CD4-positive, alpha-beta T cell (primary cell): ENCODE data around the gene TBC1D14. TPM values are rescaled to one million over a fixed set of nuclear protein-coding genes. Genes with fewer than 3 reads are reported as not detected.

ENCODE experiments used
- ATAC-seq: fragments of 200-7000 bp; cut with Tn5 transposase; one replicate; pipeline ENCODE4 v1.10.0; 2022; ENCODE audit warnings: mild to moderate bottlenecking; ENCODE audit not compliant: poor library complexity
- CTCF ChIA-PET: fragments of 350-600 bp; sonication (Branson Sonifier 250); formaldehyde crosslinking; loops from one replicate; lab custom pipeline; 2021; ENCODE audit warnings: antibody characterized with exemption, inconsistent platforms; lab: Charles Lee
- POLR2A ChIA-PET: fragments of 350-600 bp; sonication (Branson Sonifier 250); formaldehyde crosslinking; loops from one replicate; lab custom pipeline; 2021; ENCODE audit warnings: antibody characterized with exemption, inconsistent platforms; lab: Charles Lee
- DNase-seq, 14 experiments: peaks; one replicate each; pipeline ENCODE4 v3.0.0-alpha.2; 2013 to 2020; ENCODE audit warnings: mixed read lengths in 2 of 14
- H3K27ac ChIP-seq, 2 donors: one replicate each; pipeline versions ENCODE4 v1.5.1 to v1.7.0; 2013; ENCODE audit warnings: low read length in 2 of 2, low read depth in 1 of 2, mild to moderate bottlenecking in 1 of 2
- H3K27me3 ChIP-seq, 2 experiments: 1 replicate in 1 of 2; 2 replicates in 1 of 2; pipeline versions ENCODE4 v1.6.1 to v1.7.0; 2013; ENCODE audit warnings: low read length in 2 of 2, control low read depth in 1 of 2, mild to moderate bottlenecking in 1 of 2, moderate library complexity in 1 of 2; ENCODE audit not compliant: insufficient read depth in 2 of 2, control insufficient read depth in 1 of 2
- H3K36me3 ChIP-seq: one replicate; pipeline ENCODE4 v1.6.1; 2013; ENCODE audit warnings: low read length, control low read depth; ENCODE audit not compliant: insufficient read depth
- H3K4me1 ChIP-seq: one replicate; pipeline ENCODE4 v1.6.1; 2013; ENCODE audit warnings: low read length, control low read depth; ENCODE audit not compliant: insufficient read depth
- H3K4me3 ChIP-seq: one replicate; pipeline ENCODE4 v1.5.1; 2013; ENCODE audit warnings: mild to moderate bottlenecking, low read length, moderate library complexity
- H3K9me3 ChIP-seq, 2 experiments: 1 replicate in 1 of 2; 2 replicates in 1 of 2; pipeline versions ENCODE4 v1.6.1 to v1.7.0; 2013; ENCODE audit warnings: low read length in 2 of 2, mild to moderate bottlenecking in 2 of 2, control low read depth in 1 of 2, moderate library complexity in 1 of 2; ENCODE audit not compliant: control insufficient read depth in 1 of 2, insufficient read depth in 1 of 2
- H3K27ac Mint-ChIP-seq: one replicate; pipeline ENCODE4 v1.8.0; 2020; ENCODE audit warnings: mixed read lengths
- H3K27me3 Mint-ChIP-seq: one replicate; pipeline ENCODE4 v1.8.0; 2021; ENCODE audit warnings: mixed read lengths
- H3K36me3 Mint-ChIP-seq: one replicate; pipeline ENCODE4 v1.8.0; 2021; ENCODE audit warnings: low read depth, mixed read lengths
- H3K4me1 Mint-ChIP-seq: one replicate; pipeline ENCODE4 v1.8.0; 2021; ENCODE audit warnings: low read depth, mixed read lengths
- H3K4me3 Mint-ChIP-seq: one replicate; pipeline ENCODE4 v1.8.0; 2020; ENCODE audit warnings: mild to moderate bottlenecking, mixed read lengths
- H3K9me3 Mint-ChIP-seq: one replicate; pipeline ENCODE4 v1.8.0; 2020; ENCODE audit warnings: mixed read lengths
- intact Hi-C, 2 experiments: fragments of 100-400 bp; cut with DNase I in 1 of 2; cut with micrococcal nuclease in 1 of 2; formaldehyde crosslinking; loops; one replicate each; pipeline versions ENCODE4 v1.15.1 to v1.9.0; 2023 to 2025; cut with DNase I, micrococcal nuclease
- total RNA-seq, 174 experiments: library from RNA in 2 of 174; stranded (reverse) in 2 of 174; gene quantifications; one replicate each; pipeline ENCODE4 v1.2.3 and lab custom pipeline; 2021 to 2026
- TF ChIP-seq, protein P1 (sequence below): fragments of 200-600 bp; IDR thresholded peaks from one replicate; pipeline ENCODE4 v1.8.0; 2022; ENCODE audit warnings: antibody characterized with exemption, mild to moderate bottlenecking

TBC1D14 gene
- total RNA-seq, 2 experiments from 2014 or later: 31.2 to 34.1 TPM

DNA sequence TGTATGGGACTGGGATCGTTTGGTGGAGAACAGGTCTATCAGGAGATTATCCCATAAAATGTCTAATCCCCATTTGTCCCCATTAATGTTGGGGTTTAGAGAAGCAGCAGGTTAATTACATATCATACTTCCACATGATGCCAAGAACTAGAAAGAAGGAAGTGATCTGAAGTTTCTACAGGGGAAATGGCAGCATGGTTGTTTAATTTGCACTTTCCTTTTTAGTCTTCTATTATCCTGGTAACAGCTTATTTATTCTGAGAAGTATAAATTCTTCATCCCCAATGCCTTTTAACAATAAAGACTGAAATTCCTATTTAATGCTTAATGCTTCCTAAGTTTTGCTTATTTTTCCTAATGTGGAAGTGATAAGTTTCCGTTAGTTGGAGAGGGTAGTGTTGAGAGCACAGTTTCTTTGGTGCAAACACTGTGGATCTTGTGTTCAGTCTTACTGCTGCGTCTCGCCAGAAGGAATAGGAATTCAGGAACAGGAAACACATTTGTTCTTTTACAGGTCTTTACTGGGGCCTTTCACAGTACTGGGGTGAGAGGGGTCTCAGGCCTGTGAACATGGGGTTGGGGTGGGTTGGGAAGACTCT lies 74.0 kb downstream of the TBC1D14 start:
- no peak overlapping the region for H3K4me3 ChIP-seq
- no peak overlapping the region for H3K27ac ChIP-seq
- H3K4me3 Mint-ChIP-seq: peak overlapping the region; percentile 21

DNA sequence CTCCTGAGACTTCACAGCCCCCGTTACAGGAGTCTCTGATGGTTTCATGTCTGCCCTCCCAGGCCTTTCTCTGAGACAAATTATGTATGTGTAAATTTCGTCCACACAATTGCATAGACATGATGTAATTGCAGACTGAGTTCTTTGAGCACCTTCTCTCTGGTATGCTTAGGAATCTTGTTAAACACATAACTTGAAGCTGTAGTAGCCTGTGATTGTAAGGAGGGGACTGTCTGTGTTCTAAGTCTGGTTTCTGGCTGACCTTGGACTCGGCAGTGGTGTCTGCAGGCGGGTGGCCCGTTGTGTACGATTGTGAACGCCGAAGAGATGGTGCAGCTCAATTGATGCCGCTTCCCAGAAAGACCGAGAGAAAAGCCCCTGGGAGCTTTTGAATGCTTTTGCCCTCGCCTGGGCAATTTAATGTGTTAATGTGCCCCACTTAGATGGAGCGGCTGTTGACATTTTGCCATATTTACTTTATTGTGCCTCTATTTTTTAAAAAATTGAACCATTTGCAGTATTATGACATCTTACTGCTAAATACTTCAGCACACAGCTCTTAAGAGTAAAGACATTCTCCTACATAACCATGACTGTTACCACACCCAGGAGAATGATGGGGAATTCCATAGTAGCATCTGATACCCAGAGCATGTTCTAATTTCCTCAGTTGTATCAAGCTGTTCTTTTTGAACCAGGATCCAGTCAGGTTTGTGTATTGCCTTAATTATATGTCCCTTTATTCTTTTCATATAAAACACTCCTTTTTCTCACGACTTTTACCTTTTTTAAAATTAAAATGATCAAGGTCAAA lies 75.2 kb downstream of the TBC1D14 start:
- peak overlapping the region in 1 of 2 donors; percentile 22 for H3K27ac ChIP-seq
- peak in 1 of 14 experiments; percentile 34 for DNase-seq
- ChIA-PET CTCF (interaction anchor here (1.8 kb wide), 1 partner anchor 10 kb away, joined by 10 read pairs; no protein-coding TSS in a partner anchor), POLR2A (interaction anchor here (0.6 to 1.9 kb wide), 6 partner anchors 29 to 673 kb away, joined by 3 to 10 read pairs (median 4); partner anchors contain the start of gene GRPEL1)
- H3K9me3 ChIP-seq: no peaks in the 10 kb centered on the region
- H3K9me3 Mint-ChIP-seq: no peaks in the 10 kb centered on the region
- ATAC-seq: no peak
- peaks cover 11% of the 10 kb centered on the region for H3K36me3 ChIP-seq
- no peak overlapping the region for H3K4me3 ChIP-seq
- intact Hi-C loops: loop anchor here (1.0 to 5.0 kb wide), 3 partner anchors 42 to 268 kb away; partner anchors contain the start of gene BLOC1S4 (in 1 of the 2)
- H3K27ac Mint-ChIP-seq: peak overlapping the region; percentile 95
- TF ChIP-seq, protein P1, sequence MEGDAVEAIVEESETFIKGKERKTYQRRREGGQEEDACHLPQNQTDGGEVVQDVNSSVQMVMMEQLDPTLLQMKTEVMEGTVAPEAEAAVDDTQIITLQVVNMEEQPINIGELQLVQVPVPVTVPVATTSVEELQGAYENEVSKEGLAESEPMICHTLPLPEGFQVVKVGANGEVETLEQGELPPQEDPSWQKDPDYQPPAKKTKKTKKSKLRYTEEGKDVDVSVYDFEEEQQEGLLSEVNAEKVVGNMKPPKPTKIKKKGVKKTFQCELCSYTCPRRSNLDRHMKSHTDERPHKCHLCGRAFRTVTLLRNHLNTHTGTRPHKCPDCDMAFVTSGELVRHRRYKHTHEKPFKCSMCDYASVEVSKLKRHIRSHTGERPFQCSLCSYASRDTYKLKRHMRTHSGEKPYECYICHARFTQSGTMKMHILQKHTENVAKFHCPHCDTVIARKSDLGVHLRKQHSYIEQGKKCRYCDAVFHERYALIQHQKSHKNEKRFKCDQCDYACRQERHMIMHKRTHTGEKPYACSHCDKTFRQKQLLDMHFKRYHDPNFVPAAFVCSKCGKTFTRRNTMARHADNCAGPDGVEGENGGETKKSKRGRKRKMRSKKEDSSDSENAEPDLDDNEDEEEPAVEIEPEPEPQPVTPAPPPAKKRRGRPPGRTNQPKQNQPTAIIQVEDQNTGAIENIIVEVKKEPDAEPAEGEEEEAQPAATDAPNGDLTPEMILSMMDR: no peak
- peaks cover 50% of the 10 kb centered on the region for H3K4me1 ChIP-seq
- peaks cover 29% of the 10 kb centered on the region for H3K36me3 Mint-ChIP-seq
- peak overlapping the region; percentile 97 for H3K4me3 Mint-ChIP-seq
- no peaks in the 10 kb centered on the region for H3K27me3 Mint-ChIP-seq
- peaks cover 50% of the 10 kb centered on the region for H3K4me1 Mint-ChIP-seq
- no peaks in the 10 kb centered on the region for H3K27me3 ChIP-seq

More for the DNA sequence above, 74.0 kb downstream of the TBC1D14 start:
- peak overlapping the region; percentile 50 for H3K27ac Mint-ChIP-seq
- H3K27me3 Mint-ChIP-seq: no peaks in the 10 kb centered on the region
- no peaks in the 10 kb centered on the region for H3K9me3 Mint-ChIP-seq
- POLR2A ChIA-PET: interaction anchor here (0.6 to 1.9 kb wide), 4 partner anchors 28 to 675 kb away, joined by 3 to 10 read pairs (median 5); partner anchors contain the start of gene GRPEL1
- TF ChIP-seq, protein P1: no peak
- peaks cover 11% of the 10 kb centered on the region for H3K36me3 ChIP-seq
- no peaks in the 10 kb centered on the region for H3K9me3 ChIP-seq
- DNase-seq (no peak), ATAC-seq (no peak)
- peaks cover 39% of the 10 kb centered on the region for H3K4me1 Mint-ChIP-seq
- peaks cover 39% of the 10 kb centered on the region for H3K4me1 ChIP-seq
- CTCF ChIA-PET: interaction anchor here (1.4 to 1.8 kb wide), 2 partner anchors 9 to 11 kb away, joined by 3 to 10 read pairs (median 5); no protein-coding TSS in a partner anchor
- H3K27me3 ChIP-seq: no peaks in the 10 kb centered on the region
- intact Hi-C loops: loop anchor here in 1 of 2 experiments (2.0 kb wide), 1 partner anchor 41 kb away; no protein-coding TSS in a partner anchor
- H3K36me3 Mint-ChIP-seq: peaks cover 36% of the 10 kb centered on the region
